NCI-H2227 treated with DMSO at 0.1 percent for 48 hours (cell line): ENCODE measurements around the gene PLBD1.

Experiments used
- DNase-seq: peaks from one replicate; lab custom pipeline; 2025; lab: John Stamatoyannopoulos, UW

PLBD1 gene

GRCh38 chr12:14505626-14506596 lies 61.8 kb downstream of the PLBD1 start:
- no peak for DNase-seq

GRCh38 chr12:14495326-14495725 lies 72.4 kb downstream of the PLBD1 start:
- no peak for DNase-seq

DNA sequence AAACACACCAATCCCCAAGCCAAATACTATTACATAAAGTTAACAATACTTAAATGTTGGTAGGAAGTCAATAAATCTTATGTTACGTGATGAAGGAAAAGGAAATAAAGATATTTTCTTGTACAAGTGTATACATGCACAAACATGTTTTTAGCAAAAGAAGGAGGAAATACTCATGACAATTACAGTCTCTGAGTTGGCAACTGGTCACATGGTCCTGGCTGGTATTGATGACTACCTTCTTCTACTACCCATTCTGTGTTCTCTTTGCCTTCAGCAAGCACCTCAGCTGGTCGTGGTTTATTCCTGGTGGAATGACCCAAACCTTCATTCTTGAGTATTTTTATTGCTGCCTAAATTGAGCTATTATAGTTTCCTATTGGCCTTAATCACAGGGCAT lies 84.8 kb downstream of the PLBD1 start:
- no peak for DNase-seq

GRCh38 chr12:14482361-14482760 lies 85.3 kb downstream of the PLBD1 start:
- DNase-seq = no peak

DNA sequence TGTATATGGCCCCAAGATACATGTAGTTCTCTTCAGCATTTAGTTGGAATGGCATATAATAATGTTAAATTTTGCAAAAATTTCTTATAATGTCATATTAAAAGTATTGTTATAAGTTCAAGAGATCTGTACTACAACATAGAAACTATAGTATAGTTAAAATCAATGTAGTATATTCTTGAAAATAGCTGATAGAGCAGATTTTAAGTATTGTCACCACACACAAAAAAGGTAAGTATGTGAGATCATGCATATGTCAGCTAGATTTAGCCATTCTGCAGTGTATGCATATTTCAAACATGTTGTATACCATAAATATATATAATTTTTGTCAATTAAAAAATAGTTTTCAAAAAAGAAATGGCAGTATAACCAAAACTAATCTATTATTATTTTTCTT lies 86.5 kb downstream of the PLBD1 start:
- DNase-seq = no peak

DNA sequence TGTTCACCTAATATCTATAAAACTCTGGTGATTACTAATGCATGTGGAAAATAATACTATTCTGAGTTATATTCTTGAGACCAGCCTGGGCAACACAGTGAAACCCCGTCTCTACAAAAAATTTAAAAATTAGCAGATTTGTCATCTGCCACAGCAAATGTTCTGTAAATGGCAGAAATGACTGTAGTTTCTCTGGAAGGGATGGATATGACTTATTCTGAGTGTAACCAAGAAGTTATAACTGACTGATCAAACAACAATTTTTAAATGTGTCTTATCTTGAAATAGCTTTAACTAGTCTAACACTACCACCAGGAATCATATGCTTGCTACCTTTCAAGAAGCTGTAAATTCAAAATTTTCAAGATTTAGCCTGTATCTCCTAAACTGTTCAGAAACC lies 88.7 kb downstream of the PLBD1 start:
- DNase-seq = no peak

DNA sequence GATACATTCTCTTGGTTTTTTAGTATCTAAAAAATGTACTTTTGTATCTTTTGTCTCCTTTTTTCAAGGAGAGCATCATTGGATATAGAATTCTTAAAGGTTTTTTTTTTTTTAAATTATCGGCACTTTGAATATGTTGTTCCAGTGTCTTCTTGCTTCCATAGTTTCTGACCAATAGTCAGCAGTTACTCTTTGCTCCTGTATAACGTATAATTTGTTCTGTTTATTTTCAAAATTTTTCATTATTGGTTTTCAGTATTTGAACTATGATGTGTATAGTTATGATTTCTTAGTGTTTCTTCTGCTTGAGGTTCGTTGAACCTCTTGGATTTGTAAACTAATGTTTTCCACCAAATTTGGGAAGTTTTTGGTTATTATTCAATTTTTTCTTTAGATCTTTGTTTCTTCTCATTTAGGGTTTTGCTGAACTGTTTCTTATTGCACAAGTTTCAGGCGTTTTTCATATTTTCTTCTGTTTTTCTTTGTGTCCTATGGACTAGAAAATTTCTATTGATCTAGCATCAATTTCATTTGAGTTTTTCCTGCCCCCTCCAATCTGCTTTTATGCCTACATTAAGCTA lies 93.9 kb downstream of the PLBD1 start:
- peak; percentile 6 for DNase-seq

- DNase-seq = no peak
These were observed 96.2 kb downstream of the PLBD1 start for GRCh38 chr12:14471497-14471896.

GRCh38 chr12:14460212-14460841 lies 107.4 kb downstream of the PLBD1 start:
- no peak for DNase-seq

DNA sequence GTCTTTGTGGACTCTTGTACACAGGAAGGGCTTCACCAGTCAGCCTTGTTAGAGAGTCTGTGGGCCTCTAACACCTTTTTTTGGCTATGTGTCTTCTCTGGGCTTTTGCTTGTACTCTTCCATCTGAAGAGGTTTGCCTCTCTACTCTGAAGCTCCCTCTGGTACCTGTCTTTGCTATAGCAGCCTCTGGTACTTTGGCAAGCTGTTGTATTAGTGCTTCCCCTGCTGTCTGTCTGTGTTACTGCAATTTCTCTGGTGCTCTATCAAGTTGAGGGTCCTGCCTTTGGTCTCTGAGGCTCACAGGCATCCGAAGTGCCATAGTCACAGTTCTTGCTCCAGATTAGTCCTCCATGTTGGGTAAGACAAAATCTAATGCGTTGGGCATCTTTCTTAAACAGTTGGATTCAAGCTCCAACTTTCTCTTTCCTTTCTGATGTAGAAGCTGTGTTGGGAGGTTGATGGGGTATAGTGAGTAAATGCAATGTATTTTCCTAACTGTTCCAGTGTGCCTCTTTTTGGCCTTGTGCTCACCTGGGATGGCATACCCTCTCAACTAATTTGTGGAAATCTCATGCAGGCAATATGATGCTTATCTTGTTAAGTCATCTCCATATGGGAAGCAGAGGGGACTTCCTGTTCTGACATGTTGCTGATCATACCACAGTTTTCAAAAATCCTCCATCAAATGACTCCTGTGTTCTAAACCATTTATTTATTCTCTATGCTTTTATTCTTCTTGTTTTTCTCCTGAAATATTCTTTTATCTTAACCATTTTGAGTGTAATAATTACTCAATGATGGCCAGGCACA lies 113.4 kb downstream of the PLBD1 start:
- DNase-seq = peak; percentile 48
